Astrocyte (in vitro differentiated cells and primary cell): ENCODE results near the gene TMEM223. TPM values are rescaled to one million over a fixed set of nuclear protein-coding genes. Genes with fewer than 3 reads are reported as not detected.

Experiments
- DNase-seq: peaks from one replicate; pipeline ENCODE4 v3.0.0-alpha.2; 2010; ENCODE audit warnings: low read depth
- FAIRE-seq: peaks from 2 replicates; lab custom pipeline; 2011; peaks lifted over from hg19 to GRCh38; lab: Jason Lieb, UNC
- H2AFZ ChIP-seq: 2 replicates; pipeline ENCODE4 v1.6.0; 2012; ENCODE audit warnings: low read depth, low read length, inconsistent platforms
- H3K27ac ChIP-seq: 2 replicates; pipeline ENCODE4 v1.5.1; 2011; ENCODE audit warnings: low read depth, low read length, inconsistent platforms
- H3K27me3 ChIP-seq: 2 replicates; pipeline ENCODE4 v1.6.0; 2011; ENCODE audit warnings: low read length, inconsistent platforms; ENCODE audit not compliant: insufficient read depth
- H3K36me3 ChIP-seq: 2 replicates; pipeline ENCODE4 v1.5.1; 2011; ENCODE audit warnings: low read length, inconsistent platforms; ENCODE audit not compliant: insufficient read depth
- H3K4me1 ChIP-seq: 2 replicates; pipeline ENCODE4 v1.5.1; 2011; ENCODE audit warnings: low read length, inconsistent platforms; ENCODE audit not compliant: insufficient read depth
- H3K4me2 ChIP-seq: 2 replicates; pipeline ENCODE4 v1.6.0; 2012; ENCODE audit warnings: low read length, inconsistent platforms
- H3K4me3 ChIP-seq: 2 replicates; pipeline ENCODE4 v1.5.1; 2011; ENCODE audit warnings: low read depth, mild to moderate bottlenecking, low read length, inconsistent platforms; ENCODE audit not compliant: insufficient read depth
- H3K79me2 ChIP-seq: 2 replicates; pipeline ENCODE4 v1.6.0; 2012; ENCODE audit warnings: mild to moderate bottlenecking, low read length, inconsistent platforms; ENCODE audit not compliant: insufficient read depth
- H3K9ac ChIP-seq: 2 replicates; pipeline ENCODE4 v1.6.0; 2012; ENCODE audit warnings: mild to moderate bottlenecking, low read length, inconsistent platforms
- H3K9me3 ChIP-seq: 2 replicates; pipeline ENCODE4 v1.5.1; 2012; ENCODE audit warnings: low read depth, mild to moderate bottlenecking, low read length, inconsistent platforms; ENCODE audit not compliant: insufficient read depth
- H4K20me1 ChIP-seq: 2 replicates; pipeline ENCODE4 v1.6.0; 2012; ENCODE audit warnings: low read length, inconsistent platforms; ENCODE audit not compliant: insufficient read depth
- H3K27ac Mint-ChIP-seq: one replicate; pipeline ENCODE4 v1.8.0; 2021; ENCODE audit warnings: mild to moderate bottlenecking, mixed read lengths; ENCODE audit not compliant: unreplicated experiment
- H3K27me3 Mint-ChIP-seq: one replicate; pipeline ENCODE4 v1.8.0; 2021; ENCODE audit warnings: low read depth, mixed read lengths; ENCODE audit not compliant: unreplicated experiment
- H3K36me3 Mint-ChIP-seq: one replicate; pipeline ENCODE4 v1.8.0; 2021; ENCODE audit warnings: low read depth, mixed read lengths; ENCODE audit not compliant: unreplicated experiment
- H3K4me1 Mint-ChIP-seq: one replicate; pipeline ENCODE4 v1.8.0; 2021; ENCODE audit warnings: low read depth, mixed read lengths; ENCODE audit not compliant: unreplicated experiment
- H3K4me3 Mint-ChIP-seq: one replicate; pipeline ENCODE4 v1.8.0; 2021; ENCODE audit warnings: mild to moderate bottlenecking, moderate library complexity, mixed read lengths; ENCODE audit not compliant: unreplicated experiment
- H3K9me3 Mint-ChIP-seq: one replicate; pipeline ENCODE4 v1.8.0; 2021; ENCODE audit warnings: mild to moderate bottlenecking, mixed read lengths; ENCODE audit not compliant: unreplicated experiment
- CTCF ChIP-seq: IDR thresholded peaks from 2 replicates; pipeline ENCODE4 v1.5.1; 2011; ENCODE audit warnings: low read depth, mild to moderate bottlenecking, inconsistent platforms, low read length, moderate library complexity; ENCODE audit not compliant: insufficient read depth
- EZH2 ChIP-seq: IDR thresholded peaks from 2 replicates; pipeline ENCODE4 v1.6.1; 2012; ENCODE audit warnings: mild to moderate bottlenecking, low read length, inconsistent platforms; ENCODE audit not compliant: insufficient read depth
- microRNA-seq: library from miRNA; unstranded; fragments of <30 nt; microRNA quantifications from one replicate; pipeline ENCODE4 v1.2.0, GENCODE V29; 2020
- total RNA-seq: library from RNA; stranded (reverse); gene quantifications from 2 replicates; pipeline ENCODE4 v1.2.1, GENCODE V29; 2021

The TMEM223 gene
- total RNA-seq, 1 donor from 2014 or later = 7.8 TPM

- H3K27me3 ChIP-seq = no peaks in the 10 kb centered on the region
- TF ChIP-seq EZH2 (no peak), CTCF (no peak)
- H2AFZ ChIP-seq = no peak overlapping the region
- H3K27ac ChIP-seq = no peak overlapping the region
- Mint-ChIP-seq H3K4me3 (peak overlapping the region; percentile 30), H3K27me3 (no peaks in the 10 kb centered on the region), H3K27ac (no peak overlapping the region), H3K36me3 (no peaks in the 10 kb centered on the region), H3K9me3 (no peaks in the 10 kb centered on the region), H3K4me1 (peaks cover 7% of the 10 kb centered on the region)
- H3K4me3 ChIP-seq = no peak overlapping the region
- H3K36me3 ChIP-seq = no peaks in the 10 kb centered on the region
- H3K4me1 ChIP-seq = no peaks in the 10 kb centered on the region
- DNase-seq (no peak), FAIRE-seq (no peak)
- no peaks in the 10 kb centered on the region for H4K20me1 ChIP-seq
- no peak overlapping the region for H3K9ac ChIP-seq
- H3K79me2 ChIP-seq = peaks cover 9% of the 10 kb centered on the region
- H3K4me2 ChIP-seq = no peak overlapping the region
- H3K9me3 ChIP-seq = no peaks in the 10 kb centered on the region
Observed at GRCh38 chr11:62747475-62748160, 44.2 kb downstream of the TMEM223 start.

Small RNA genes lying within 50 kb of the gene (microRNA-seq; reads per million reads assigned to microRNA genes)
- gene MIR6514 (4.7 reads per million, percentile 19 among the genes with 10 or more reads in this experiment), gene MIR6748 (0.82 reads per million)

Other genes with a start within 250 kb of the TMEM223 start
- gene AHNAK, start 245.2 kb downstream of the TMEM223 start, total RNA-seq = 305 and 378 TPM in 2 replicates
- 1,185 and 1,298 TPM in 2 replicates for gene EEF1G, start 218.1 kb downstream of the TMEM223 start, total RNA-seq
- gene TUT1, start 200.5 kb downstream of the TMEM223 start, total RNA-seq = 16.8 and 18.3 TPM in 2 replicates
- gene MTA2, start 190.1 kb downstream of the TMEM223 start, total RNA-seq = 123 and 136 TPM in 2 replicates
- 25.5 and 29.8 TPM in 2 replicates for gene EML3, start 179.2 kb downstream of the TMEM223 start, total RNA-seq
- 0.79 and 1.3 TPM in 2 replicates for gene ROM1, start 178.7 kb downstream of the TMEM223 start, total RNA-seq
- gene B3GAT3, start 170.0 kb downstream of the TMEM223 start, total RNA-seq = 52.4 and 54.5 TPM in 2 replicates
- gene GANAB, start 145.4 kb downstream of the TMEM223 start, total RNA-seq = 323 and 344 TPM in 2 replicates
- 16.7 and 18.4 TPM in 2 replicates for gene INTS5, start 138.7 kb downstream of the TMEM223 start, total RNA-seq
- gene C11orf98, start 126.8 kb downstream of the TMEM223 start, total RNA-seq = 60.0 and 69.8 TPM in 2 replicates
- 15.6 and 23.3 TPM in 2 replicates for gene CSKMT, start 126.7 kb downstream of the TMEM223 start, total RNA-seq
- gene UQCC3, start 120.3 kb downstream of the TMEM223 start, total RNA-seq = 7.2 and 8.7 TPM in 2 replicates
- gene LBHD1, start 119.7 kb downstream of the TMEM223 start, total RNA-seq = 6.4 and 8.0 TPM in 2 replicates
- gene UBXN1, start 112.9 kb downstream of the TMEM223 start, total RNA-seq = 80.0 and 89.8 TPM in 2 replicates
- gene LRRN4CL, start 102.5 kb downstream of the TMEM223 start, total RNA-seq = 0.17 and 0.43 TPM in 2 replicates
- gene BSCL2, start 84.6 kb downstream of the TMEM223 start, total RNA-seq = 51.1 and 55.0 TPM in 2 replicates
- gene GNG3, start 84.3 kb downstream of the TMEM223 start, total RNA-seq = 0.46 TPM in 1 of 2 replicates, not detected in the other
- 39.9 and 40.0 TPM in 2 replicates for gene HNRNPUL2, start 64.5 kb downstream of the TMEM223 start, total RNA-seq
- 51.9 and 60.8 TPM in 2 replicates for gene TTC9C, start 63.5 kb downstream of the TMEM223 start, total RNA-seq
- 11.0 and 11.2 TPM in 2 replicates for gene ZBTB3, start 37.8 kb downstream of the TMEM223 start, total RNA-seq
- 88.3 and 89.1 TPM in 2 replicates for gene POLR2G, start 30.4 kb downstream of the TMEM223 start, total RNA-seq
- 14.7 and 15.1 TPM in 2 replicates for gene TAF6L, start 20.6 kb downstream of the TMEM223 start, total RNA-seq
- 51.3 and 57.5 TPM in 2 replicates for gene TMEM179B, start 4.6 kb downstream of the TMEM223 start, total RNA-seq
- gene NXF1, start 13.4 kb upstream of the TMEM223 start, total RNA-seq = 51.4 and 55.9 TPM in 2 replicates
- gene STX5, start 40.0 kb upstream of the TMEM223 start, total RNA-seq = 44.2 and 45.7 TPM in 2 replicates
- not detected in 2 replicates for gene TEX54, start 40.8 kb upstream of the TMEM223 start, total RNA-seq
- gene WDR74, start 47.6 kb upstream of the TMEM223 start, total RNA-seq = 46.8 and 53.5 TPM in 2 replicates
- 588 and 592 TPM in 2 replicates for gene SLC3A2, start 88.9 kb upstream of the TMEM223 start, total RNA-seq
- not detected in 2 replicates for gene CHRM1, start 129.4 kb upstream of the TMEM223 start, total RNA-seq
- gene SLC22A6, start 193.0 kb upstream of the TMEM223 start, total RNA-seq = not detected in 2 replicates
- gene SLC22A8, start 223.8 kb upstream of the TMEM223 start, total RNA-seq = not detected in 2 replicates